Endothelial cell of umbilical vein (primary cell): Measurements from ENCODE around the gene ECSIT.

ENCODE experiments used
- CTCF ChIP-seq, 2 donors: IDR thresholded peaks; 1 replicate in 1 of 2; 2 replicates in 1 of 2; pipeline ENCODE4 v1.5.1; 2011; ENCODE audit warnings: low read length in 2 of 2, mild to moderate bottlenecking in 2 of 2, moderate library complexity in 2 of 2, control low read depth in 1 of 2, inconsistent platforms in 1 of 2, low read depth in 1 of 2; ENCODE audit not compliant: insufficient read depth in 1 of 2; ENCODE audit errors: extremely low read depth in 1 of 2
- FOS ChIP-seq: IDR thresholded peaks from 2 replicates; pipeline ENCODE4 v1.6.1; 2011; ENCODE audit warnings: mild to moderate bottlenecking, low read length, moderate library complexity, borderline replicate concordance; ENCODE audit not compliant: insufficient read depth
- JUN ChIP-seq: IDR thresholded peaks from 2 replicates; pipeline ENCODE4 v1.6.1; 2011; ENCODE audit warnings: borderline replicate concordance, low read depth; ENCODE audit not compliant: insufficient read length, insufficient read depth
- MAX ChIP-seq: IDR thresholded peaks from 2 replicates; pipeline ENCODE4 v1.6.1; 2011; ENCODE audit not compliant: insufficient read depth, insufficient read length
- POLR2A ChIP-seq: IDR thresholded peaks from 2 replicates; pipeline ENCODE4 v1.6.1; 2012; ENCODE audit warnings: low read depth, mild to moderate bottlenecking, control low read depth, low read length
- POLR2AphosphoS5 ChIP-seq: IDR thresholded peaks from 2 replicates; pipeline ENCODE4 v1.6.1; 2012; ENCODE audit warnings: low read depth, mild to moderate bottlenecking, control low read depth, low read length, moderate library complexity; ENCODE audit not compliant: insufficient read depth

- TF ChIP-seq CTCF (IDR thresholded peaks at IDR 0.05; ENCODE audit: extremely low read depth in 1 of 2, insufficient read depth in 1 of 2, low read depth in 1 of 2, low read length in 2 of 2), result no peak
- TF ChIP-seq POLR2A, result no peak
- no peak for TF ChIP-seq MAX
- TF ChIP-seq POLR2AphosphoS5, result no peak
- no peak for TF ChIP-seq FOS
- no peak for TF ChIP-seq JUN
Measured at GRCh38 chr19:11566164-11566563, 37.2 kb upstream of the ECSIT start.
